HG03342 (cell line): ENCODE measurements around the gene RBM47.
A peak's percentile ranks its signal among the peaks of the same experiment; 100 is the strongest.
"Not testable (repeated sequence)": the region's sequence is repeated elsewhere in the genome, so short reads cannot be mapped to it uniquely, and the experiment has no call there.

Experiments
- ATAC-seq: cut with Tn5 transposase; IDR thresholded peaks from one replicate; pipeline ENCODE4 v1.9.1; 2021; ENCODE audit warnings: mild to moderate bottlenecking, moderate library complexity; ENCODE audit not compliant: unreplicated experiment

RBM47 gene

GRCh38 chr4:40629401-40630334 is at the start of gene RBM47:
Gene RBM47 (minus strand): TSS chr4:40629864. CDS start chr4:40438893, 190,971 bp downstream.
- peak; percentile 36 for ATAC-seq

DNA sequence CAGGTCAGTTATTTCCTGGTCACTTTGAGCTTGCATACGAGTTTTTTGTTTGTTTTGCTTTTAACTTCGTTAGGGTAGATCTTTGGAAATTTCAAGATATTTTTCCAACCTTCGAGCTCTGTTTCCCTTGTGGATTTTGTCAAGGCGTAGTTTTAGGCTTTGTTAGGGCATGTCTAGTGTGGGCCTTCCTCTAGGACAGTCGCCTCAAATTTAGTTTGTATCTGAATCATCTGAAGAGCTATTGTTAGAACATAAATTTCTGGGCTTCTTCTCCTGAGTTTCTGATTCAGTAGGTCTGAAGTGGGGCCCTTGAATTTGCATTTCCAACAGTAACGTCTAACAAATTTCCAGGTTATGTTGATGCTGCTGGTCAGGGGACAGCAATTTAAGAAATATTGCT is 48.8 kb upstream of the RBM47 start:
- no peak for ATAC-seq

- ATAC-seq, result no peak
Observed at GRCh38 chr4:40675166-40675565, 45.5 kb upstream of the RBM47 start.

GRCh38 chr4:40672528-40673522 is 43.2 kb upstream of the RBM47 start:
- peak; percentile 89 for ATAC-seq

- ATAC-seq, result no peak
Observed at GRCh38 chr4:40669504-40669903, 39.8 kb upstream of the RBM47 start.

GRCh38 chr4:40665842-40666241 is 36.2 kb upstream of the RBM47 start:
- no peak for ATAC-seq

GRCh38 chr4:40662962-40663604 is 33.4 kb upstream of the RBM47 start:
- ATAC-seq, result peak; percentile 60

- no peak for ATAC-seq
Observed at GRCh38 chr4:40661803-40662202, 32.1 kb upstream of the RBM47 start.

- ATAC-seq, result peak; percentile 96
Observed at GRCh38 chr4:40656201-40656863, 26.7 kb upstream of the RBM47 start.

DNA sequence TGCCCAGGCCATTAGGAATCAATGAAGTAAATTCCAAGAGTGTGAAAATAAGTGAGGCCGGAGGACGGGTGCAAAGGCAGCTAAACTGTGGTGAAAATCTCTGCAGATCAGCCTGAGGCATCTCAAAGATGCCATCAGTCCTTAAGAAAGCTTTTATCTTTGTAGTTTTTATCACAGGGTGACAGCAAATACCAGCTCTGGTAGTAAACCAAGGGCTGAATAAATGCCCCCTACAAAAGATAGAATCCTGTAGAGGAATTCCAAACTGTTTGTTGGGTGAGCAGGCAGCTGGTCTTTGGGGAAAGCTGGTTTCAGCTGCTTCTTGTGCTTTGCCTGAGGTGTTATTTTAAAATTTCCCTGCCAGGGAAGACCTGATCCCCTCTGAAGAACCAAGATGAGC is 21.6 kb upstream of the RBM47 start:
- ATAC-seq, result no peak

GRCh38 chr4:40649321-40649720 is 19.7 kb upstream of the RBM47 start:
- ATAC-seq, result no peak

DNA sequence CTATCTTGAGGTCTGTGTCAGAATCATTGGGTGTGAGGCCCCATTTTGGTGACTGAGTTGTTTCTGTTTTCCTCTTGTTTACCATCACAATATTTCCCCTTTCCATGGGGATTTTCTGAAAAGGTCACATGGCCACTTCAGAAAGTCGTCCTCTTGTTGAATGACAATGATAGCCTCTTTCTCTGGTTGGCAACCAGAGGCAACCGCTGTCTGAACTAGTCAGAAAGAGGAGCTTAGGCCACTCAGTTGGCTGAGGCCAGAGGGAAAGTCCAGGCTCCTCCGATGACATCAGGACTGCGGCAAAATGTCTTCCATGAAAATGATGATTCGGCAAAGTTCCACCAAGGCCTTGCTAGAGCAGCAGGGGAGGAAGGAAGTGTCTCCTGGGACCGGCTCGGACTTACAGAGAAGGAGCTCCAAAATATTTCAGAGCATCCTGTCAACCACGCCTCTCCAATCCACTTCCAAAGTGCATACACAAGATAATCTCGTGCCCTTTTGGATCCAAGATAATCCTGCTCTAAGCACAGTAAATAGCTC is 19.1 kb upstream of the RBM47 start:
- ATAC-seq, result no peak

GRCh38 chr4:40648131-40648530 is 18.5 kb upstream of the RBM47 start:
- no peak for ATAC-seq

DNA sequence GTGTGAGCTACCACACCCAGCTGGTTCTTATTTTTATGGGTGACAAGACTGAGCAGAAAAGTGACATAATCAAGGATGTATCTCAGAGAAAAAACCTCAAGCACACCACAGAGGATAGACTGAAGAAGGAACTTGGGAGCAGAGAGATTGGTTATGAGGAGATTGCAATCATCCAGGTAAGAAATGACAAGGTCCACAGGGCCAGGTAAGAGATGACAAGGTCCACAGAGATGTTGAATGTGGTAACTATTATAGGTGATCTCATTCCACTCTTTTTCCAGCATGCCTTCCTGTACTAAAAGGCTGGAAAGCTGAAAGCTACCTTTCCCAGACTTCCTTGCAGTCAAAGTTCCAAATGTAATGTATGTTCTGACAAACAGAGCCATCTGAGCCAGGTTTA is 15.9 kb upstream of the RBM47 start:
- no peak for ATAC-seq

DNA sequence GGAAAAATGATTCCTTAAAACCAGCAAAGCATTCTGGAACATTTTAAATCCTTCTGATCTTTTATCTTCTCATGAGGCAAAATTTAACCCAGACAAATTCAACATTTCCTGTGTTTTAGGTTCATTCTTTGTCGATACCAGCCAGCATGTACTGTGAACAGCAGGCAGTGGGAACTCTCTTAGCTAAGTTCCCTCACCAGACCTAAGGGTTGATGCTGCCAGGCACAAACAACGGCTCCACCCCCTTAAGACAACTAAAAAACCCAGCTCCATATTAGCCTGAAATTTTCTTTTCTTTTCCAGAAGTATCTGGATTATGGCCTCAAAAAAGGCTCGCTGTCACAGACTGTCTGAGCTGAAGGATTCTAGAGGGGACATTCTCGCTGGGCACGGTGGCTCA is 2.4 kb upstream of the RBM47 start:
- ATAC-seq, result no peak

GRCh38 chr4:40630335-40631021 is 814 bp upstream of the RBM47 start:
- ATAC-seq, result peak; percentile 56

DNA sequence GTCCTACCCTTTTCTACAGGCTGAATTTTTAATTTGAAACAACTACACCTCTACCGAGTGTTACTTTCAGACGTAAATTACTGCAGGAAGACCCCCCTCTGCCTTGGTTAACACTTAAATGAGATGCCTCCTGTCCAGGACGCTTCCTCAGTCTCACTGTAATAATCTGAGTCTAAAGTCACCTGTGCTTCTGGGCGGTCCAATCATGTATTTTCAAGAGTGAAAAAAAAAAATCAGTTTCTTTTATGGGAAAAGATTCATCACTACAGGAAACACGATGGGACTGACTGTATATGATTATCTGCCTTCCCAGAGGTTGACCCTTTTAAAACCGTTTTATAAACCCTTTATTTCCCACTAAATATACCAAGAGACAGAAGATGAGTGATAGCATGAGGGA is 776 bp downstream of the RBM47 start:
- no peak for ATAC-seq

GRCh38 chr4:40628407-40628806 is 1.3 kb downstream of the RBM47 start:
- not testable (repeated sequence) for ATAC-seq

DNA sequence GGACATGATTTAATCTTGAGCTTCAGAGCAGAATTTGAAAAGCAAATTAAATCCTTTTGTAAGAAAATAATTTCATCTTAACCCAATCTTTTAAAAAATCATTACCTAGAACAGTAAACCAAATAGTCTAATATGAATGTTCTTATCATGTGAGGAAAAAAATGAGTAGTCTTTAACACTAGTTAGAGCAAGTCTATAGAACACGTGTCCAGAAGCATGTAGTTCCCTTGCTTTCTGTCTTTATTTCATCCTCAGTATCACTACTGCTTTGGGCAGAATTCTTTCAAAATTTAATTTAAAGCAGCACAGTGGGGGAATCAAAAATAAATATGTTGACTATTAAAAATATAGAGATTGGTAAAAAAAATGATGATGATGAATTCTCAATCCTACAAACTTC is 2.1 kb downstream of the RBM47 start:
- no peak for ATAC-seq
